ENCODE measurements around the gene PFAS. TPM values are rescaled to one million over a fixed set of nuclear protein-coding genes. Genes with fewer than 3 reads are reported as not detected.
A peak's percentile ranks its signal among the peaks of the same experiment; 100 is the strongest.
"Not testable (repeated sequence)": the region's sequence is repeated elsewhere in the genome, so short reads cannot be mapped to it uniquely, and the experiment has no call there.

Gene PFAS
- total and polyA plus RNA-seq, 10 of the 15 experiments (the other 5 are each of a cell fraction or from before 2014, with no cell fraction given), result 13.9 to 122 (median 47.2) TPM

DNA sequence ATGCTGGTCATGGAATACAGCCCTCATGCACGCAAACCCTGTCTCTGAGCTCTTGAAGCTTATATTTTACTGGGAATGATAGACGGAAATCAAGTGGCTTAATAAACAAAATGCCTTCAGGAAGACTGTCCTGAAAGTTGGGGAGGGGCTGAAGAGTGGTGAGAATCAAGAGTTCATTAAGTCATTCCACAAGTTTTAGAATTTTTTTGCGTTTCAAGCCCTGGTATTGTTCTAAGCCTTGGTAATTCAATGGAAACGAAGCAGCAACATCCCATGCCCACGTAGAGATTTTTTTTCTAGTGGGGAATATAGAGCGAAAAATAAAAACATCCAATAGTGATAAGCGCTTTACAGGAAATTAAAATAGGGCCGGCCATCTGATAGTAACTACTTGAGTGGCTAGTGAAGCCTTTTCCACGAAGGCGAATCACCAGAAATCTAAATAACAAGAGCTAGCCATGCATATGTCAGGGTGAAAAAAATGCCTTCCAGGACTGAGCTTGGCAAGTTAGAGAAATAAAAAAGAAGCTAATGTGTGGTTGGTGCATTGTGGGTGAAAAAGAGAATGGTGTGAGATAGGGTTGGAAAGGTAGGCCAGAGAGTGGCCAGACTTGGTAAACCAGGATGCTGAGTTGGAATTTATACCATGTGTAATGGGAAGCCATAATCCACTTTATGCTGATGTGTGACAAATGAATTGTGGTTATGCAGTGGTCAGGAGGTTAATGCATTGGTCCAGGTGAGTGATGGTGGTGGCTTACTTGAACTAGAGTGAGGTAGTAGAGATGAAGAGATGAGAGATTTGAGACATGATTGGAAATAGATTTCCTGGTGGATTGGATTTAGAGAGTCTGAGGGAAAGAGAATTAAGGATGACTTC is 772 bp downstream of the PFAS start:
- peak overlapping the region; percentile 87 for H2AFZ ChIP-seq (ENCODE audit: control insufficient read depth, low read depth, low read length)
- H3K36me3 ChIP-seq (ENCODE audit: control insufficient read depth in 2 of 2, insufficient read depth in 2 of 2, low read length in 1 of 2), result peaks cover 5 to 6% of the 10 kb centered on the region in 2 experiments; a peak in 3 of 4 replicates
- DNase-seq (ENCODE audit: low read depth, low spot score) (no peak), ATAC-seq (no peak), FAIRE-seq (no peak)
- intact Hi-C loops (cut with micrococcal nuclease; ENCODE audit: unreplicated experiment), result loop anchor here (2.0 kb wide), 3 partner anchors 39 to 63 kb away; partner anchors contain the start of gene RANGRF
- RAD21 ChIA-PET (ENCODE audit: unreplicated experiment), result interaction anchor here (0.9 to 5.0 kb wide), 5 partner anchors 27 to 45 kb away, joined by 3 to 58 read pairs (median 4); partner anchors contain the start of genes AURKB, RANGRF and SLC25A35
- WGBS (ENCODE audit: insufficient coverage, insufficient replicate concordance, low lambda C conversion rate, missing lambda C conversion rate), result under 1% methylated on average over 10 of the region's 10 CpGs
- TF ChIP-seq EED (IDR thresholded peaks at IDR 0.05; ENCODE audit: low read depth) (no peak), RUNX3 (IDR thresholded peaks at IDR 0.05; ENCODE audit: low read length) (0 out of 2 replicates have a peak, but pooled peaks have one; percentile 30), ZBED1 (IDR thresholded peaks at IDR 0.05; ENCODE audit: borderline replicate concordance) (no peak), MXI1 (IDR thresholded peaks at IDR 0.05; ENCODE audit: low read depth, low read length) (no peak)
- TF ChIP-seq, protein P1, sequence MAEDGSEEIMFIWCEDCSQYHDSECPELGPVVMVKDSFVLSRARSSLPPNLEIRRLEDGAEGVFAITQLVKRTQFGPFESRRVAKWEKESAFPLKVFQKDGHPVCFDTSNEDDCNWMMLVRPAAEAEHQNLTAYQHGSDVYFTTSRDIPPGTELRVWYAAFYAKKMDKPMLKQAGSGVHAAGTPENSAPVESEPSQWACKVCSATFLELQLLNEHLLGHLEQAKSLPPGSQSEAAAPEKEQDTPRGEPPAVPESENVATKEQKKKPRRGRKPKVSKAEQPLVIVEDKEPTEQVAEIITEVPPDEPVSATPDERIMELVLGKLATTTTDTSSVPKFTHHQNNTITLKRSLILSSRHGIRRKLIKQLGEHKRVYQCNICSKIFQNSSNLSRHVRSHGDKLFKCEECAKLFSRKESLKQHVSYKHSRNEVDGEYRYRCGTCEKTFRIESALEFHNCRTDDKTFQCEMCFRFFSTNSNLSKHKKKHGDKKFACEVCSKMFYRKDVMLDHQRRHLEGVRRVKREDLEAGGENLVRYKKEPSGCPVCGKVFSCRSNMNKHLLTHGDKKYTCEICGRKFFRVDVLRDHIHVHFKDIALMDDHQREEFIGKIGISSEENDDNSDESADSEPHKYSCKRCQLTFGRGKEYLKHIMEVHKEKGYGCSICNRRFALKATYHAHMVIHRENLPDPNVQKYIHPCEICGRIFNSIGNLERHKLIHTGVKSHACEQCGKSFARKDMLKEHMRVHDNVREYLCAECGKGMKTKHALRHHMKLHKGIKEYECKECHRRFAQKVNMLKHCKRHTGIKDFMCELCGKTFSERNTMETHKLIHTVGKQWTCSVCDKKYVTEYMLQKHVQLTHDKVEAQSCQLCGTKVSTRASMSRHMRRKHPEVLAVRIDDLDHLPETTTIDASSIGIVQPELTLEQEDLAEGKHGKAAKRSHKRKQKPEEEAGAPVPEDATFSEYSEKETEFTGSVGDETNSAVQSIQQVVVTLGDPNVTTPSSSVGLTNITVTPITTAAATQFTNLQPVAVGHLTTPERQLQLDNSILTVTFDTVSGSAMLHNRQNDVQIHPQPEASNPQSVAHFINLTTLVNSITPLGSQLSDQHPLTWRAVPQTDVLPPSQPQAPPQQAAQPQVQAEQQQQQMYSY (CRISPR knock-in tag; IDR thresholded peaks at IDR 0.05), result no peak
- BruUV-seq (replicated peaks), result TSS peak; percentile 82
- peak overlapping the region; percentile 73 for H3K4me2 ChIP-seq (ENCODE audit: control insufficient read depth, insufficient read depth)
- SMC1A ChIA-PET (ENCODE audit: uncharacterized antibody, unreplicated experiment), result interaction anchor here (0.6 to 4.9 kb wide), 8 partner anchors 10 to 702 kb away, joined by 3 to 64 read pairs (median 4); partner anchors contain the start of genes KRABD2, RANGRF and SLC25A35
- peaks cover 46% of the 10 kb centered on the region for H3K79me2 ChIP-seq (ENCODE audit: control insufficient read depth, insufficient read depth, low read length)
- no peaks in the 10 kb centered on the region for H4K20me1 ChIP-seq (ENCODE audit: control insufficient read depth, insufficient read depth)
- H3K27me3 ChIP-seq (replicated peaks in 1 of 2; ENCODE audit: control insufficient read depth in 2 of 2, insufficient read depth in 2 of 2, low read length in 1 of 2), result no peaks in the 10 kb centered on the region
- peak overlapping the region; percentile 100 for H3K4me3 ChIP-seq
- POLR2A ChIA-PET, result interaction anchor here (0.5 to 9.6 kb wide), 10 partner anchors 11 to 128 kb away, joined by 4 to 161 read pairs (median 18); partner anchors contain the start of genes AURKB, BORCS6, RANGRF and SLC25A35
- in situ Hi-C loops (cut with MboI), result no loop called here
- peaks cover 1% of the 10 kb centered on the region; the same call in 1 of the 3 replicates for H3K9me3 ChIP-seq (replicated peaks; ENCODE audit: control insufficient read depth, insufficient read depth, low read length)
- peaks cover 10% of the 10 kb centered on the region for H3K4me1 ChIP-seq (ENCODE audit: control insufficient read depth, insufficient read depth, low read length)
- CTCF ChIA-PET, result interaction anchor here (1.3 to 6.2 kb wide), 3 partner anchors 27 to 51 kb away, joined by 6 to 56 read pairs (median 13); partner anchors contain the start of gene SLC25A35
- H3K9ac ChIP-seq (ENCODE audit: control insufficient read depth, insufficient read depth, low read length), result peak overlapping the region; percentile 100
- H3K27ac ChIP-seq (ENCODE audit: control insufficient read depth, insufficient read depth), result peak overlapping the region; percentile 100

DNA sequence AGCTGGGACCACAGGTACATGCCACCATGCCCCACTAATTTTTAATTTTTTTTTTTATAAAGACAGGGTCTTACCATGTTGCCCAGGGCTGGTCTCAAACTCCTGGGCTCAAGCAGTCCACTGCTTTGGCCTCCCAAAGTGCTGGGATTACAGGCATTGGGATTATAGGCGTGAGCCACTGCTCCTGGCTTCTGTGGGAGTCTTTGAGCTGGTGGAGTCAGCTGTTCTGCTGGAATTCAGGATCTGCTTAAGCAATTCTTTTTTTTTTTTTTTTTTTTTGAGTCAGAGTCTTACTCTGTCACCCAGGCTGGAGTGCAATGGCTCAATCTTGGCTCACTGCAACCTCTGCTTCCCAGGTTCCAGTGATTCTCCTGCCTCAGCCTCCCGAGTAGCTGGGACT is 2.3 kb downstream of the PFAS start:
- Histone ChIP-seq H3K36me3 (ENCODE audit: control insufficient read depth in 2 of 2, insufficient read depth in 2 of 2, low read length in 1 of 2) (peaks cover 13% of the 10 kb centered on the region in 2 experiments), H3K79me2 (ENCODE audit: control insufficient read depth, insufficient read depth, low read length) (peaks cover 32% of the 10 kb centered on the region)
- H3K9ac ChIP-seq (ENCODE audit: control insufficient read depth, insufficient read depth, low read length); H3K9me3 ChIP-seq (replicated peaks; ENCODE audit: control insufficient read depth, insufficient read depth, low read length); DNase-seq (ENCODE audit: low read depth, low spot score); intact Hi-C loops (cut with micrococcal nuclease; ENCODE audit: unreplicated experiment); in situ Hi-C loops (cut with MboI); H3K27me3 ChIP-seq (replicated peaks in 1 of 2; ENCODE audit: control insufficient read depth in 2 of 2, insufficient read depth in 2 of 2, low read length in 1 of 2); ATAC-seq; H3K4me3 ChIP-seq; H3K4me1 ChIP-seq (ENCODE audit: control insufficient read depth, insufficient read depth, low read length); H3K27ac ChIP-seq (ENCODE audit: control insufficient read depth, insufficient read depth); FAIRE-seq; H2AFZ ChIP-seq (ENCODE audit: control insufficient read depth, low read depth, low read length); H3K4me2 ChIP-seq (ENCODE audit: control insufficient read depth, insufficient read depth); BruUV-seq (replicated peaks); H4K20me1 ChIP-seq (ENCODE audit: control insufficient read depth, insufficient read depth); RAD21 ChIA-PET (ENCODE audit: unreplicated experiment): not testable (repeated sequence)
- SMC1A ChIA-PET (ENCODE audit: uncharacterized antibody, unreplicated experiment), result interaction anchor here (1.3 kb wide), 1 partner anchor 12 kb away, joined by 3 read pairs; no protein-coding TSS in a partner anchor
- POLR2A ChIA-PET, result interaction anchor here (0.7 to 1.2 kb wide), 3 partner anchors 9 to 44 kb away, joined by 4 to 7 read pairs (median 6); partner anchors contain the start of gene SLC25A35
- CTCF ChIA-PET, result interaction anchor here (0.7 to 2.5 kb wide), 2 partner anchors 35 to 49 kb away, joined by 3 to 15 read pairs; no protein-coding TSS in a partner anchor
- 89% methylated on average over 2 of the region's 2 CpGs for WGBS (ENCODE audit: insufficient coverage, insufficient replicate concordance, low lambda C conversion rate, missing lambda C conversion rate)

All from GM12878 (cell line).